Activated CD4-positive, alpha-beta T cell treated with anti-CD3 and anti-CD28 coated beads, Interleukin-2, amount 10 ng/mL, durations not matched to agents 7 days and 5 days (primary cell): ENCODE measurements around the gene GRAMD1B. TPM values are rescaled to one million over a fixed set of nuclear protein-coding genes. Genes with fewer than 3 reads are reported as not detected.

Experiments
- CTCF ChIA-PET: fragments of 350-600 bp; sonication (Branson Sonifier 250); formaldehyde crosslinking; loops from one replicate; lab custom pipeline; 2021; ENCODE audit warnings: antibody characterized with exemption; lab: Charles Lee
- POLR2A ChIA-PET: fragments of 350-600 bp; sonication (Branson Sonifier 250); formaldehyde crosslinking; loops from one replicate; lab custom pipeline; 2021; ENCODE audit warnings: antibody characterized with exemption; lab: Charles Lee
- DNase-seq: peaks from one replicate; pipeline ENCODE4 v3.0.0-alpha.2; 2020
- H3K27ac Mint-ChIP-seq: one replicate; pipeline ENCODE4 v1.8.0; 2021; ENCODE audit warnings: mild to moderate bottlenecking, moderate library complexity, mixed read lengths
- H3K27me3 Mint-ChIP-seq: one replicate; pipeline ENCODE4 v1.8.0; 2021; ENCODE audit warnings: mixed read lengths
- H3K36me3 Mint-ChIP-seq: one replicate; pipeline ENCODE4 v1.8.0; 2021; ENCODE audit warnings: low read depth, mixed read lengths
- H3K4me1 Mint-ChIP-seq: one replicate; pipeline ENCODE4 v1.8.0; 2021; ENCODE audit warnings: mixed read lengths
- H3K4me3 Mint-ChIP-seq: one replicate; pipeline ENCODE4 v1.8.0; 2021; ENCODE audit warnings: mild to moderate bottlenecking, moderate library complexity, mixed read lengths
- H3K9me3 Mint-ChIP-seq: one replicate; pipeline ENCODE4 v1.8.0; 2021; ENCODE audit warnings: mixed read lengths
- total RNA-seq, 2 experiments: library from RNA; stranded (reverse); gene quantifications; one replicate each; pipeline ENCODE4 v1.2.3, GENCODE V29; 2021

The GRAMD1B gene
- total RNA-seq: 10 to 100 TPM; 35.3 to 36.3 TPM

- peak; percentile 90 for DNase-seq
- CTCF ChIA-PET: interaction anchor here (1.0 to 5.5 kb wide), 3 partner anchors 22 to 23 kb away, joined by 4 to 38 read pairs (median 4); no protein-coding TSS in a partner anchor
- H3K27ac Mint-ChIP-seq: peak within 1 kb of the TSS; percentile 95
- no peaks in the 10 kb centered on the region for H3K27me3 Mint-ChIP-seq
- no peaks in the 10 kb centered on the region for H3K9me3 Mint-ChIP-seq
- POLR2A ChIA-PET: no interaction called here
- H3K36me3 Mint-ChIP-seq: peaks cover 32% of the 10 kb centered on the region
- peaks cover 52% of the 10 kb centered on the region for H3K4me1 Mint-ChIP-seq
- peak within 1 kb of the TSS; percentile 93 for H3K4me3 Mint-ChIP-seq
Observed at GRCh38 chr11:123429913-123430720, at the start of gene GRAMD1B. Gene GRAMD1B, plus strand, starts transcription at chr11:123430269. Its CDS starts 524 bp downstream, at chr11:123430793.

- Mint-ChIP-seq H3K27ac (peak overlapping the region; percentile 88), H3K9me3 (no peaks in the 10 kb centered on the region), H3K4me3 (no peak overlapping the region), H3K4me1 (peaks cover 30% of the 10 kb centered on the region), H3K27me3 (no peaks in the 10 kb centered on the region), H3K36me3 (peaks cover 5% of the 10 kb centered on the region)
- DNase-seq: no peak
- POLR2A ChIA-PET: interaction anchor here (0.6 to 0.7 kb wide), 2 partner anchors 13 to 72 kb away, joined by 3 read pairs; no protein-coding TSS in a partner anchor
- CTCF ChIA-PET: interaction anchor here (0.8 to 3.7 kb wide), 6 partner anchors 10 to 270 kb away, joined by 3 to 12 read pairs (median 4); no protein-coding TSS in a partner anchor
Observed at GRCh38 chr11:123381149-123381548, 48.9 kb upstream of the GRAMD1B start.

GRCh38 chr11:123381817-123382554 is 48.1 kb upstream of the GRAMD1B start:
- CTCF ChIA-PET: interaction anchor here (0.8 to 3.7 kb wide), 8 partner anchors 9 to 271 kb away, joined by 3 to 12 read pairs (median 4); no protein-coding TSS in a partner anchor
- Mint-ChIP-seq H3K27me3 (no peaks in the 10 kb centered on the region), H3K9me3 (no peaks in the 10 kb centered on the region), H3K36me3 (peaks cover 5% of the 10 kb centered on the region), H3K4me3 (peak overlapping the region; percentile 40), H3K27ac (peak overlapping the region; percentile 88), H3K4me1 (peaks cover 22% of the 10 kb centered on the region)
- peak; percentile 58 for DNase-seq
- POLR2A ChIA-PET: interaction anchor here (0.6 to 1.0 kb wide), 4 partner anchors 12 to 73 kb away, joined by 3 read pairs; no protein-coding TSS in a partner anchor

GRCh38 chr11:123382555-123383074 is 47.5 kb upstream of the GRAMD1B start:
- DNase-seq: no peak
- CTCF ChIA-PET: interaction anchor here (0.6 to 3.7 kb wide), 9 partner anchors 8 to 284 kb away, joined by 3 to 12 read pairs (median 3); no protein-coding TSS in a partner anchor
- POLR2A ChIA-PET: interaction anchor here (1.0 kb wide), 1 partner anchor 25 kb away, joined by 3 read pairs; no protein-coding TSS in a partner anchor

GRCh38 chr11:123384116-123384515 is 46.0 kb upstream of the GRAMD1B start:
- POLR2A ChIA-PET: no interaction called here
- Mint-ChIP-seq H3K27me3 (no peaks in the 10 kb centered on the region), H3K4me1 (peaks cover 5% of the 10 kb centered on the region), H3K36me3 (peaks cover 5% of the 10 kb centered on the region), H3K4me3 (no peak overlapping the region), H3K9me3 (no peaks in the 10 kb centered on the region), H3K27ac (no peak overlapping the region)
- DNase-seq: no peak
- CTCF ChIA-PET: interaction anchor here (0.8 to 1.4 kb wide), 2 partner anchors 9 to 24 kb away, joined by 3 read pairs; no protein-coding TSS in a partner anchor

More at GRCh38 chr11:123382555-123383074, 47.5 kb upstream of the GRAMD1B start:
- H3K27me3 Mint-ChIP-seq: no peaks in the 10 kb centered on the region
- peaks cover 16% of the 10 kb centered on the region for H3K4me1 Mint-ChIP-seq
- H3K9me3 Mint-ChIP-seq: no peaks in the 10 kb centered on the region
- H3K27ac Mint-ChIP-seq: no peak overlapping the region
- H3K4me3 Mint-ChIP-seq: peak overlapping the region; percentile 22
- H3K36me3 Mint-ChIP-seq: peaks cover 5% of the 10 kb centered on the region

GRCh38 chr11:123386796-123387510 is 43.1 kb upstream of the GRAMD1B start:
- peaks cover 10% of the 10 kb centered on the region for H3K36me3 Mint-ChIP-seq
- DNase-seq: no peak
- H3K27me3 Mint-ChIP-seq: no peaks in the 10 kb centered on the region
- peaks cover 8% of the 10 kb centered on the region for H3K4me1 Mint-ChIP-seq
- no peak overlapping the region for H3K27ac Mint-ChIP-seq
- CTCF ChIA-PET: interaction anchor here (0.5 to 2.5 kb wide), 5 partner anchors 8 to 92 kb away, joined by 3 to 7 read pairs (median 4); no protein-coding TSS in a partner anchor
- no peaks in the 10 kb centered on the region for H3K9me3 Mint-ChIP-seq
- no peak overlapping the region for H3K4me3 Mint-ChIP-seq
- POLR2A ChIA-PET: no interaction called here

- peaks cover 24% of the 10 kb centered on the region for H3K4me1 Mint-ChIP-seq
- DNase-seq: no peak
- H3K4me3 Mint-ChIP-seq: no peak overlapping the region
- ChIA-PET POLR2A (no interaction called here), CTCF (interaction anchor here (1.0 to 1.3 kb wide), 2 partner anchors 14 to 18 kb away, joined by 3 to 4 read pairs; no protein-coding TSS in a partner anchor)
- H3K27me3 Mint-ChIP-seq: no peaks in the 10 kb centered on the region
- H3K9me3 Mint-ChIP-seq: no peaks in the 10 kb centered on the region
- H3K27ac Mint-ChIP-seq: no peak overlapping the region
- H3K36me3 Mint-ChIP-seq: peaks cover 8% of the 10 kb centered on the region
Observed at GRCh38 chr11:123388640-123389039, 41.4 kb upstream of the GRAMD1B start.

GRCh38 chr11:123390146-123390545 is 39.9 kb upstream of the GRAMD1B start:
- ChIA-PET POLR2A (no interaction called here), CTCF (interaction anchor here (1.1 to 2.5 kb wide), 3 partner anchors 9 to 32 kb away, joined by 3 to 12 read pairs (median 8); no protein-coding TSS in a partner anchor)
- no peak for DNase-seq
- no peaks in the 10 kb centered on the region for H3K27me3 Mint-ChIP-seq
- no peak overlapping the region for H3K27ac Mint-ChIP-seq
- H3K9me3 Mint-ChIP-seq: no peaks in the 10 kb centered on the region
- no peak overlapping the region for H3K4me3 Mint-ChIP-seq
- peaks cover 11% of the 10 kb centered on the region for H3K36me3 Mint-ChIP-seq
- peaks cover 30% of the 10 kb centered on the region for H3K4me1 Mint-ChIP-seq

GRCh38 chr11:123391646-123392348 is 38.3 kb upstream of the GRAMD1B start:
- CTCF ChIA-PET: interaction anchor here (1.4 to 2.5 kb wide), 2 partner anchors 11 to 15 kb away, joined by 8 to 12 read pairs; no protein-coding TSS in a partner anchor
- no peaks in the 10 kb centered on the region for H3K9me3 Mint-ChIP-seq
- POLR2A ChIA-PET: no interaction called here
- H3K27me3 Mint-ChIP-seq: no peaks in the 10 kb centered on the region
- H3K4me3 Mint-ChIP-seq: no peak overlapping the region
- H3K36me3 Mint-ChIP-seq: peaks cover 13% of the 10 kb centered on the region
- H3K4me1 Mint-ChIP-seq: peaks cover 33% of the 10 kb centered on the region
- no peak overlapping the region for H3K27ac Mint-ChIP-seq
- no peak for DNase-seq

GRCh38 chr11:123392431-123392830 is 37.6 kb upstream of the GRAMD1B start:
- Mint-ChIP-seq H3K9me3 (no peaks in the 10 kb centered on the region), H3K4me3 (no peak overlapping the region), H3K27me3 (no peaks in the 10 kb centered on the region), H3K36me3 (peaks cover 13% of the 10 kb centered on the region), H3K27ac (no peak overlapping the region), H3K4me1 (peaks cover 33% of the 10 kb centered on the region)
- DNase-seq: no peak
- CTCF ChIA-PET: interaction anchor here (0.6 to 0.9 kb wide), 2 partner anchors 9 to 753 kb away, joined by 3 read pairs; no protein-coding TSS in a partner anchor
- POLR2A ChIA-PET: no interaction called here

GRCh38 chr11:123392844-123393243 is 37.2 kb upstream of the GRAMD1B start:
- no peak overlapping the region for H3K4me3 Mint-ChIP-seq
- no peak for DNase-seq
- CTCF ChIA-PET: interaction anchor here (0.6 to 1.1 kb wide), 3 partner anchors 9 to 754 kb away, joined by 3 read pairs; no protein-coding TSS in a partner anchor
- H3K36me3 Mint-ChIP-seq: peaks cover 13% of the 10 kb centered on the region
- H3K4me1 Mint-ChIP-seq: peaks cover 33% of the 10 kb centered on the region
- no peaks in the 10 kb centered on the region for H3K9me3 Mint-ChIP-seq
- no peak overlapping the region for H3K27ac Mint-ChIP-seq
- POLR2A ChIA-PET: no interaction called here
- no peaks in the 10 kb centered on the region for H3K27me3 Mint-ChIP-seq
